ENCODE results near the gene MORF4L1.
"Not testable (repeated sequence)": the region's sequence is repeated elsewhere in the genome, so short reads cannot be mapped to it uniquely, and the experiment has no call there.

The MORF4L1 gene

GRCh38 chr15:78927077-78927790 lies 54.5 kb downstream of the MORF4L1 start:
- DNase-seq (ENCODE audit: low read depth) = no peak

GRCh38 chr15:78928176-78928575 lies 55.5 kb downstream of the MORF4L1 start:
- DNase-seq (ENCODE audit: low read depth) = not testable (repeated sequence)

DNA sequence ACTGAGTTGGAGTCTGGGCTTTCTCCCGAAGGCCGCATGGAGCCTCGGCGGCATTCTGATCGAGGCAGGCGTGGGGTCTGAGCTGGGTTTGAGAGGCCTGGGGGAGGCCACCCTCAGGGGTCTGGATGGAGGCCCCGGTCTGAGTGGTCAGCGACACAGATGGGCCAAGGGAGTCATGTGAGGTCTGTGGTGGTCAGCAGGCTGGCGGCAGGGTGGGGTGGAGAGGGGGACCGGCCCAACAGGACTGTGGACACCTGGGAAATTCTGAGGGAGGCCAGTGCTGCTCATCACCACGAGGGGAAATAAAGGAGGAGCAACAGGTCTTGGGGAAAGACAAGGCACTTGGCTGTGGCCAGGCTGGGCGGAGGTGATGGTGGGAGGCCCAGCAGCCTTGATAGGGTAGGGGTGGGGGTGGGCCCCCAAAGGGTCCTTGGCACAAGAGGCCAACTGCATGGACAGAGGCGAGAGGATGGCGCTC lies 56.0 kb downstream of the MORF4L1 start:
- DNase-seq (ENCODE audit: low read depth) = no peak

GRCh38 chr15:78929536-78930264 lies 57.0 kb downstream of the MORF4L1 start:
- DNase-seq (ENCODE audit: low read depth) = no peak

DNA sequence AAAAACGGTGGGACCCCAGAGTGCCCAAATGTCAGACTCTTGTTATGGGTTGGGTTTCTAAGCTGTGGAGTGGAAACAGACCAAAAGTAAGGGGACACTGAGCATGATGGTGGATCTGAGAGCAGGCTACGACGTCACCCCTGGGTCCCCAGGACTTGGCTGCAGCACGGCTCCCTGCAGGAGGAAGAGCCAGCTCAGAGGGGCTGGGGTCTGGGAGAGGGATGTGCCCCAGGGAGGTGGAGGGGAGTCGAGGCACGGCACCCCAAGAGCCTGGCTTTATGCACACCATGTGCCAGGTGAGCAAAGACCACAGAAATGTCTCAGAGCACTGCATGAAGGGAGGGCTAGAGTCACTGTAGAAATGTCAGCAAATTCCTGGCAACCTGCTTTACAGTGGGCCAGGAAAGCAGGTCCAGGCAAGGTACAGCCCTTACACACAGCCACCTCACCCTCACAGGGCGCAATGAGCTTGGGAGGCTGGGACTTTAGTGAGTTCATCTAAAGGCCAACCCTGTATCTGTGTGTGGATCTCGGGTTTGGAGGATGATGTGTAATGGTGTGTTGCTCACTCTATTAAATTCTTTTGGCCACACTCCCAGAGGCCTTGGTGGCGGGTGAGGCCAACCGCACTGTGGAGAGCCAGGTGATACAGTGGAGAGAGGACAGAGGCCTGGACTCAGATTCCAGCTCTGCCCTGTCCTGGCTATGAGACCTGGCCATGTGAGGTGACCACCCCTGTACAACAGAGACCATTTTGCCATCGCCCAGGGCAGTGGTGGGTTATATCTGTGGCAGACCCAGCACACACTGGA lies 58.1 kb downstream of the MORF4L1 start:
- no peak for DNase-seq (ENCODE audit: low read depth)

DNA sequence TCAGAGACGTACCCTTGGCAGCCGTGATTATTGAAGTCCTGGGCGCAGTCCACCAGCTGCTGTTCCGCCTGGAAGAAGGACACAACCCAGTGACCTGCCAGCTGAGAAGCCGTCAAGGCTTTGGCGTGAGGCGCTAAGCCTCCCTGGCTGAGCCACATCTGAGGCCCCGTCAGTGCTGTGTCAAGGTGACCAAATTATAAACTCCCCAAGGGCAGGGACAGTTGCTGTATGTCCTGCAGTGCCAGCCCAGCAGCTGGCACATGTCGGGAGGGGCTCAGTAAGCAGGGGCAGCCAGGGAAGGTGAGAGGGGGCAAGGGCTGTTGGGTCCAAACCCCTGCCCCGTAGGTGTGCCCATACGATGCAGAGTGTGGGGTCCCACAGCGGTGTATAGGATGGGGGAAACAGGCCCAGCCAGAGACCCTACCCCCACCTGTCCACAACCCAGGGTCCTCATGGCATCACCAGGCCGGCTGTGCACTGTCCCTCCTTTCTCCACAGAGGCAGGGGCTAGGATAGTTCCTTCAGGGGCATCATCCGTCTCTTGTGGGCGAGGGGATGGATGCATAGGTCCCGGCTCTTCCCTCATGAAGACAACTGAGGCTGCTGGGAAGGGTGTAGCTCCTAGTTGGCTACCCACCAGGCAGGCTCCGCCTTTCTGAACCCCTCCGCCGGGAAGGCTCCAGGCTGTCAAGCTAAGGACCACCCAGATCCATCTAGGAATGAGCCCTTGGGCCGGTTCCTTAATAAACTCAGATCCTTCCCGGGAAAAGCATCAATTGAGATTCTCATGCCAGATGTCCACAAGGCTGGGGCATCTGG lies 59.0 kb downstream of the MORF4L1 start:
- no peak for DNase-seq (ENCODE audit: low read depth)

GRCh38 chr15:78932258-78932808 lies 59.6 kb downstream of the MORF4L1 start:
- DNase-seq (ENCODE audit: low read depth) = no peak

DNA sequence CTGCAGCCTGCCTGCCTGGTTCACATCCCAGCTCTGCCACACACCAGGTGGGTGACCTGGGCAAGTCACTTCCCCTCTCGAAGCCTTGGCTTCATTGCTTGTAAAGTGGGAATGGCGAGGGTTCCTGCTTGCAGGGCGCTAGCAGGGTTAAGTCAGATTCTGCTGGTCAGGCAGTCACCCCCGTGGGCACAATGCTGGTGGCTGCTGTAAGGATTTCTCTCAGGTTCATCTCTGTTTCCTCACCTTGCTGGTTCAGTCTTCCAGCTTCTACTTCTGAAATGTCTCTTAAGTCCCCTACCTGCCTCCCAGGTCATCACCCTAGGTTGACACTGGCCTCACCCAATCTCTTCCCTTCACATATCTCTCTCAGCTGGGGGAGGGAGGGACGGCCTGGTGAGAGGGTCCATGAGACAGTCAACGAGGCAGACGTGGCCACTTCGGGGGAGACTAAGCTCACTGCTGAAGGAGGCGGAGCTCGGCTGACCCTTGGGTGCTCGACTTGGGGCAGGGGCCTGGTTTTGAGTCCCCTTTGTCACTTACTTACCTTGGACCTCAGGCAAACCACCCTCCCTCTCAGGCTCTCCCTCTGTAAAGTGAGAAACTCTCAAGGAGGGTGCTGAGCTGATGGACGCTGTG lies 60.6 kb downstream of the MORF4L1 start:
- no peak for DNase-seq (ENCODE audit: low read depth)

GRCh38 chr15:78933823-78934654 lies 61.3 kb downstream of the MORF4L1 start:
- DNase-seq (ENCODE audit: low read depth) = no peak

- DNase-seq (ENCODE audit: low read depth) = no peak
These were observed 61.9 kb downstream of the MORF4L1 start for GRCh38 chr15:78934655-78935023.

- DNase-seq (ENCODE audit: low read depth) = no peak
These were observed 64.5 kb downstream of the MORF4L1 start for GRCh38 chr15:78937132-78937739.

DNA sequence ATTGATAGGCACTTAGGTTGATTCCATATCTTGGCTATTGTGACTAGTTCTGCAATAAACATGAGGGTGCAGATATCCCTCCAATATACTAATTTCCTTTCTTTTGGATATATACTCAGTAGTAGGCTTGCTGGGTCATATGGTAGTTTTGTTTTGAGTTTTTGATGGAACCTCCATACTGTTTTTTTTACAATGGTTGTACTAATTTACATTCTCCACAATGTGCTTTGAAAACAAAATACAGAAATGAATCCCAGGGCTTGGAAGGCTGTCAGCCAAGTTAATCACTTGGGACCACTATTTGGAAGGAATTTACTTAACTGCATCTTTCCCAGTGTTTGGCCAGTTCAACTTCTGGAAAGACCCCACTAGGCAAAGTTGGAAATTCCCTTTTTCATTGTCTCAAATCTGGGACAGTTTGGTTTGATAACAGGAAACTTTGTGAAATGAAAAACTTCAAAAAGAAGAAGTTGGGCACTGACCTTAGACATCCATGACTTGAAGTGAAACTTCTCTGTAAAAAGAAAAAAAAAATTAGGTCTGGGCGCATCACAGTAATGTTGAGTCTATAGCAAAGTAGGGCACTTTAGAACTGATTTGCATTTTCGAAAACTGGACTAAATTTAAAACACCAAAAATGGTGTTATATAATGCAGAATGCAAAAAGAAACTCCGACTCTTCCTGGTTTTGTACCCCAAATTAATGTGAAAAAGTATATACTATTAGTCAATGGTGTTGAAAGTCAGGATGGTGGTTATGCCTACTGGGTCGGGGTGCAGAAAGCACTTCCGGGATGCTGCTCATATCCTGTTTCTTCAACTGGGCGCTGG lies 66.2 kb downstream of the MORF4L1 start:
- no peak for DNase-seq (ENCODE audit: low read depth)

GRCh38 chr15:78942741-78943140 lies 70.1 kb downstream of the MORF4L1 start:
- DNase-seq (ENCODE audit: low read depth) = no peak

- no peak for DNase-seq (ENCODE audit: low read depth)
These were observed 71.0 kb downstream of the MORF4L1 start for GRCh38 chr15:78943692-78944091.

GRCh38 chr15:78944202-78944625 lies 71.5 kb downstream of the MORF4L1 start:
- DNase-seq (ENCODE audit: low read depth) = no peak

GRCh38 chr15:78944669-78945407 lies 72.1 kb downstream of the MORF4L1 start, which contains the start of gene CTSH:
CTSH (minus strand) TSS chr15:78945046; CDS start chr15:78944981, 65 bp downstream.
- peak; percentile 70 for DNase-seq (ENCODE audit: low read depth)

- no peak for DNase-seq (ENCODE audit: low read depth)
These were observed 73.8 kb downstream of the MORF4L1 start for GRCh38 chr15:78946493-78946892.

DNA sequence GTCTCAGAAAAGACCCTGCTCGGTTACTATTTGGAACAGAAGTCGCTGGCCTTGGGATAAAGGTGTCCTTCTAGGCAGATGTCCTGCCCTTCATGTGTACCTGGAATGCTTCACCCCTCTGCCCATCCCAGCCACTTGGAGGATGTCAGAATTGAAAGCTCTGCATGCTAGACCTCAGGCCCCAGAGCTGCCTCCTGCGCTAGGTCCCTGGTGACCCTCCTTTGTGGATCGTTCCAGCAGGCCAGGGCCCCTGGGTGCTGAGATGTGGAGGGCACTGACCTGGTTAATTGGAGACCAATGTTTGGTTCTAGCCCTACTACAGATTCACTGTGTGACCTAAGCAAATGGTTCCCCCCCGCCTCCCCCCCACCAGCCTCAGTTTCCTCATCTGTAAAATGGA lies 74.8 kb downstream of the MORF4L1 start:
- DNase-seq (ENCODE audit: low read depth) = no peak
